ENCODE results near the gene AMFR. TPM values are rescaled to one million over a fixed set of nuclear protein-coding genes. Genes with fewer than 3 reads are reported as not detected.

The AMFR gene
- polyA plus RNA-seq, 3 donors: 141 to 145 (median 144) TPM

DNA sequence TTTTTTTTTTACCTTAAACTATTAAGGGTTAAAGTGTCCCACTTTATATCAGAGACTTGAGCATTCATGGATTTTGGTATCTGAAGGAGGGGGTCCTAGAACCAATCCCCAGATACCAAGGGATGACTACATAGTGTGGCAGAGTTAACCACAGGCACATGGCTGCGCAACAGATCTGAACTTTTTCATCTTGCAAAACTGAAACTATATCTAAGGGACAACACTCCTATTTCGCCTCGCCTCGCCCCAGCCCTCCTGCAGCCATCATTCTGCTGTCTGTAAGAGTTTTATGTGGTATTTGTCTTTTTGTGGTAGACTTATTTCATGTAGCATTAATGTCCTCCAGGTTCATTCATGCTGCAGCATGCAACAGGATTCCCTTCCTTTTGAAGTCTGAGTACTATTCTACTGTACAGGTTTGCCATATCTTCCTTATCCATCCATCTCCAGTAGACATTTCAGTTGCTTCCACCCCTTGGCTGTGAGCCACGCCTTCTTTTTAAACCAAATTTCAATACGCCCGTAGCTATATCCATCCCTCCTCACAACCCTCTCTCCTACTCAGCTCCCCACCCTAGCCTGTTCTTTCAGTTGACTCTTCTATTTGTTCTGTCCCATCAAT, 53.2 kb downstream of the AMFR start:
- DNase-seq (ENCODE audit: extremely low read depth in 1 of 11, low read depth in 9 of 11, low spot score in 4 of 11): no peak

DNA sequence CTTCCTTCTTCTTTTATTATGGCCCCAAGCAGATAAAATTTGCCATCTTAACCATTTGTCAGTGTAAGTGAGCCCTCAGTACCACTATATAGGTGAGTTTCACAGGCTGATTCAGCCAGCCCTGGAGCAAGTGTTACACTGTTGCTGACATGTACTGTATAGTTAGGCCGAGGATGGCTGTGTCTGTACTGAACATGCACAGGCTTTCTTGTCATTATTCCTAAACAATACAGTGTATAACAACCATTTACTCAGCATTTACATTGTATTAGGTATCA, 53.7 kb downstream of the AMFR start:
- no peak for DNase-seq (ENCODE audit: extremely low read depth in 1 of 11, low read depth in 9 of 11, low spot score in 4 of 11)

DNA sequence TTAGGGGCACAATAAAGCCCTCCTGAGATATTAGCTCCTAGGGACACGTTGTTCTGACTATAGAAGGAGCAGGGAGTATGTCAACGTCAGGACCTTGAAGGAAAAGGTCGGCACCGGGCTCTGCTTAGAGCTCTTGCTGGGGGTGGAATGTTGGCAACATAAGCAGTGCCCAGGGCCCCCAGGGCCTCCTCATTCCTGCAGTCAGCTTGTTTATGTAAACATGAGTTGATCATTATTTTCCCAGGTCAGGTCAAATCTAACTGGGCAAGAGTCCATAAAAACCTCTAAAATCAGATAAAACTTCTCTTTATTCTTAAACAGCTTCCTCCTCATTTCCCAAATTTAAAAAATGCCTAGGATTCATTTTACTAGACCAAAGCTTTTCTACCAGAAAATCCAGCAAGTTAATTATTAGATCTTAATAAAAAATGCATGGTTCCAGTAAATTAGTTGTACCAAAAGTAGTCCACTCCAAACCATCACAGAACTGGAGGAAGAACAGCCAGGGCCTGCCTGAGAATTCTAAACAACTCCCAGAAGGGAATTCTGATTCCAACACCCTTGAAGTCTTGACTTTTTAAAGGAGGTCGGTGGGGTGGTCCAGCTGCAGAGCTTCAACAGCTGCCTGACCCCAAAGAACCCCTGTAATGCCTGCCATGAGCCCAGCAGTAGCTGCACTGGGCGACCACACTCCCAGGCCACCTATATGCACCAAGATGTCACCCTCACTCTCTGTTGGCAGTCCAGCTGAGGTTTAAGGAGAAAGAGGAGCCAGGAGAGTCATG, 54.3 kb downstream of the AMFR start:
- DNase-seq (ENCODE audit: extremely low read depth in 1 of 11, low read depth in 9 of 11, low spot score in 4 of 11): peak in 4 of 11 donors; percentile 26 to 59 (median 36)

DNA sequence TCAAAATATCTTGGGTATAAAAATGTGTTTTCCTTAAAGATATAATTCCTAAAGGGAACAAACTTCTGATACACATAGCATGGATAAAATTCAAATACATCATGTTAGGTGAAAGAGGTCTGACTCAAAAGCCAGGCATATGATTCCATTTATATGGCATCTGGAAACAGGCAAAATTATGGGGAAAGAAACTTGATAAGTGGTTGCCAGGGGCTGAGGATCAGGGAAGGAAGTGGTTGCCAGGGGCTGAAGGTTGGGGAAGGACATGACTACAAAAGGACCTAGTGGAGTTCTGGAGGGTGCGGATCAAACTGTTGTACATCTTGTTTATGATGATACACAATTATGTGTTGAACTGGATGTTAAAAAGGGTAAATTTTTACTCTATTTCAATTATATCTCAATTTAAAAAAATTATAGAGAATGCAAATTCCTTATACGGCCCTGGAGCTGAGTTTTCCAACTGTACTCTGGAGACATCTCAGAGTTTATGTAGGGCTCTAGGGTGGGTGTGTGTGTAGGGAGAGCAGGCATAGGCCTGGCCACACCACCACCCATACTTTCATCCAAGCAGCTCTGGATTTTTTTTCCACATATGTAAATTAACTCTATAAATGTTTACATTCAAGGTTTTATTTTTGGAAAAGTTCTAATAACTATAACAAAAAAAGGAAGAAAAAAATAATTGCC, 55.0 kb downstream of the AMFR start:
- no peak for DNase-seq (ENCODE audit: extremely low read depth in 1 of 11, low read depth in 9 of 11, low spot score in 4 of 11)

DNA sequence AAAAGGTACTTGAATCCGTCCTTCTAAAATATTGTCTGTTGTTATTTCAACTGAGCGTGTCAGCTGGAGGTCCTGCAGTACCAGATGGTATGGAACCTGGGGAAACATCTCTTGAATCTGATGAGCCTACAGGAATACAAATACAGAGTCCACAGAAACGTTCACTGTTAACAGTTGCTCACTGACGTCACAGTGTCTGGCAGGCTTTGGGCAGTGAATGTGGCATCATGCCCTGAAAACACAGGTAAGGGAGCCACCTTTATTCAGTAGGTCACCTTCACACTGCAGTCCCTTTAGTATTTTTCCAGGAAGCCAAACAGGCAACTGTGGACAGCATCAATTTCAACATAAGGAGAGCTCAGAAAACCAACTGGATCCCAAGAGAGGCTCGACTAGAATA, 56.1 kb downstream of the AMFR start:
- no peak for DNase-seq (ENCODE audit: extremely low read depth in 1 of 11, low read depth in 9 of 11, low spot score in 4 of 11)

DNA sequence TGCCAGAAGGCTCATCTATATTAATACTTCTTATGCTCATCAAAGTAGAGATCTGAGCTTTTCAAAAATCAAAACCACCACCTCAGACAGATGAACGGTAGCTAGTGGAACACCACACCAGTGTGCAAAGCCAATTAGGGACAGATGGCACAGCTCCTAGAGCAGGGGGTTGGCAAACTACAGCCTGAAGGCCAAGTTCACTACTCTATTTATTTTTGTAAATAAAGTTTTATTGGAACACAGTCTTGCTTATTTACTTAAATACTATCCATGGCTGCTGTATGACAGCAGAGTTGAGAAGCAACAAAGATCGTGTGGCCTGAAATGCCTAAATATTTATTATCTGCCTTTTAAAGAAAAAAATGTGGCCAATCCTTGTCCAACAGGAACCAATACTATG, 56.8 kb downstream of the AMFR start:
- DNase-seq (ENCODE audit: extremely low read depth in 1 of 11, low read depth in 9 of 11, low spot score in 4 of 11): no peak

DNA sequence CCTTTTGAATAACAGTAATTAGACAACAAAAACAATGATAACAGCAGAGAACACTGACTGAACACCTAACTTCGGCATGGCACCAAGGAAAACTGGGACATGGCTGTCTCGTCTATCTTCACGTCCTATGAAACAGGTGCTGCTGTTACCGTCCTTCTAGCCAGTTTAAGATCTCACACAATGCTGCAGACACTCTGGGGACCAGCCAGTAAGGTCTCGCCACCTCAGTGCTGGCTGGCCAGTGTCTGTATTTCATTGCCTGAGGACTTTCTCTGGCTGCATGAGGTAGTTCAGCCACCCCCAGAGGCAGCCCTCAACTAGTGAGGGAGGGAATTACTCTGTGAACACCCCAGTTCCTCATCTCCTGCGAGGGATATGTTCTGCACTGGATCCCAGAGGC, 57.6 kb downstream of the AMFR start:
- no peak for DNase-seq (ENCODE audit: extremely low read depth in 1 of 11, low read depth in 9 of 11, low spot score in 4 of 11)

DNA sequence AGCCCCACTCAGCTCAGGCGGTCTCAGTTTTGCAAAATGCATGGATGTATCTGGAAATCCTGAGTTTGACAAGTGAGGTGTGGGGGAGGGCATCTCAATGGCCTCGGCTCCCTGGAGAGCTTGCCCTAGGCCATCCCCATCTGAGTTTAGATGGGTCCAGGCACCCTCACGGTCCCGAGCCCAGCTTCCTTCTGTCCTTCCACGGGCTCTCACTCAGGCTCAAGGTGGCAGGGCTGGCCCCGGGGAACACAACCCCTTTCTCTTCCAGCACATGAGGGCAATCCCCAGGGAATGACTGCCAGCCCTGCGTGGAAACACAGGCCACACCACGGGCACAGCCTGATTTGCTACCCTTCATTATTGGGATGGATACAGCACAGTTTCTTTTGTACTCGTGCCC, 58.4 kb downstream of the AMFR start:
- DNase-seq (ENCODE audit: extremely low read depth in 1 of 11, low read depth in 9 of 11, low spot score in 4 of 11): no peak

DNA sequence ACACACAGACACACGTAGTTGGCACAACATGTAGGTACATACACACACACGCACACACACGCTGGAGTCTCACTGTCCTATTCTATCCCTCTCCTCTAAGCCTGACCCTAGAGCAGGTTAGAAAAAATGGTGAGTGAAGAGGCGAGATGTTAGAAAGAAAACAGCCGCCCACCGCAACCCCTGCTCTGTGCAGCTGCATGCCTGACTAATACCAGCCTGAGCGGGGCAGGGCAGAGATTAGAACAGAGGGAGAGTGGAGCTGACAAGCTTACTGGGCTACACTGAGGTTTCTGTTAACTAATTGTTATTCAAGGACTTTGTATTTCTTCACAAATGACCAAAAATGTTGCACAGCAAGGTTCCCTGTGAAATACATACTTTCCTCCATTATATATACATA, 59.8 kb downstream of the AMFR start:
- DNase-seq (ENCODE audit: extremely low read depth in 1 of 11, low read depth in 9 of 11, low spot score in 4 of 11): no peak

DNA sequence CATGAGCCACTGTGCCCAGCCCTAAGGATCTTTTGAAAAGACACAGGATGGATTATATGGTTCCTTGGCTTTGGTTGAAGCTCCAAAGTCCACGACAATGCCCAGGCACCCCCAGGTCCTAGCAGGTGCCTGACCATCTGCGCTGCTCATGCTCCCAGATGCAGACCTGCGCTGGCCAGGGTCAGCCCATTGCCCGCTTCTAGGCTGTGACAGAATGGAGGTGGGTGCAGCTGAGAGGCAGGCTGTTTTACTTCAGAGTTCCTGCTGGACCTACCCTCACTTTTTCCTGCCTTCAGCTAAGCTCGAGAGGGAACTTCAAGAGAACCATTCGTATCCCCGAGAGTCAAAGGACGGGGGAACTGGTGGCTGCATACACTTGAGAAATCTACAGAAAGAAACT, 60.5 kb downstream of the AMFR start:
- DNase-seq (ENCODE audit: extremely low read depth in 1 of 11, low read depth in 9 of 11, low spot score in 4 of 11): no peak

DNA sequence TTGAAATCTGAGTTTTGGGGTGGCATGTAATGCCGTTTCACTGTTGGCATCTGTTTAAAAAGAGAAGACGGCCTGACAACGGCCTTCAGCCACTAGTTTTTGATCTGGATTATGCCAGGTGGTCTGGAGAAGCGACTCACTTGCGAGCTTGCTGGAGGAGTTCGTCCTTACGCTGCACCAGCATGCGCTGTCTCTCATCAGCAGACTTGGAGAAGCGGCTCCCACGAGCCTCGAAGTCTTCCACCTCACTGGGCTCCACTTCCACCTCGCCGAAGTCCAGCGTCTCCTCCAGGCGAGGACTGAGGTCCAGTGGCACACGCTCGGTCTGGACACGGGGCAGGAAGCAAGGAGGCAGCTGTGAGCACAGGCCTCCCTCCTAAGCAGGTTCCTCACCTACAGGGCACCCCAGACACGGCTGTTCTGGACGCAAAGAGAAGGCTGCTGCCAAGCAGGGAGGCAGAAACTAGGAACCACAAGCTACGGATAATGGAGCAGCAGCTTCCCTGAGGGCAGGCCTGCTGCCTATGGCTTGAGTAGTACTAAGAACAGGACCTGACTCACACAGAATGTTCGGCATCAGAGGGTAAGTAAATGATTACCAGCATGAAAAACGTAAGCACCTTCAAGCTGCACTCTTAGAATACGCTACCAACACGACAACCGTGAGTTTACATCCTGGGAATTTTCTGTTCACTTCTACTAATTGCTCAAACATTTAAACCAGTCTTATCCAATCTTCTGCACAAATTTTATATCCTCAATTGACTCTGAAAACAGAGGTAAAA, 61.4 kb downstream of the AMFR start:
- DNase-seq (ENCODE audit: extremely low read depth in 1 of 11, low read depth in 9 of 11, low spot score in 4 of 11): no peak

DNA sequence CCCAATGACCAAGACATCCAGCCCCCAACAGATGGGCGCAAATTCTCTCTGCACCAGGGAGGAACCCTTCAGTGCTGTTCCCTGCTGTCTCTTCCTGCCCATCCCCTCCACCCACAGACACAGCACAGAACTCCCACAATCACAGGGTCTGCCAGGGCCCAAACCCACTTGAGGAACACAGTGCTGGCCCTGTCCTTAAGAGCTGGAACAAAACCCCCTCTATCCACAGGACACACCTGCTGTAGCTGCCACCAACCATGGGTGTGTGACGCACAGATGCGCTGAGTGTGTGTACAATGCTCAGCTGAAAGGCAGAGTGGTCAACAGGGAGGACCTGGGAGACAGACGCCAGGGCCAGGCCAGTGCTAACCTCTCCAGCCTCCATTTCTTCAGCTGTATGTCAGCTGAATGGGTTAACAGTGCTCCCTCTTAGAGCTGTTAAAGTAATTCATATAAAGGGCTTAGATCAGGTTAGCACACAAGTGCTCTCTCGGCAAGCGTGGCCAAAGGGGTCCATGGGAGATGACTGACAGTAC, 62.1 kb downstream of the AMFR start:
- DNase-seq (ENCODE audit: extremely low read depth in 1 of 11, low read depth in 9 of 11, low spot score in 4 of 11): no peak

DNA sequence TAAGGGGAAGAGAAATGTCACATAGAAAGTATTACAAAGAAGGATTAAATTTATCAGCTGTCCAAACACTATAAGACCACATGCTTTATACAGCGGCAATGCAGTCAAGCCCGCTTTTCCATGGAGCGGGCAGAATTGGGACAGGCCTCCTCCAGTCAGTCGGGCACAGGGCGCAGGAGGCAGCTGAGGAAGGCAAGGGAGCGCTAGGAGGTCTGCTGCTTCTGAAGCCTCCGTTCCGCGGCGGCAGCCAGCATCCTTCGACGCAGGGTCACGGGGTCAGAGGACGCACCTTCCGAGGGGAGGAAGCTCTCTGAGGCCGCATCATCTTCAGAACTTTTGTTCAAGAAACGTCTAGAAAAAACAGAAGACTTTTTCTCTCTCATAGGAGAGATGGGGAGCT, 62.6 kb downstream of the AMFR start:
- DNase-seq (ENCODE audit: extremely low read depth in 1 of 11, low read depth in 9 of 11, low spot score in 4 of 11): no peak

DNA sequence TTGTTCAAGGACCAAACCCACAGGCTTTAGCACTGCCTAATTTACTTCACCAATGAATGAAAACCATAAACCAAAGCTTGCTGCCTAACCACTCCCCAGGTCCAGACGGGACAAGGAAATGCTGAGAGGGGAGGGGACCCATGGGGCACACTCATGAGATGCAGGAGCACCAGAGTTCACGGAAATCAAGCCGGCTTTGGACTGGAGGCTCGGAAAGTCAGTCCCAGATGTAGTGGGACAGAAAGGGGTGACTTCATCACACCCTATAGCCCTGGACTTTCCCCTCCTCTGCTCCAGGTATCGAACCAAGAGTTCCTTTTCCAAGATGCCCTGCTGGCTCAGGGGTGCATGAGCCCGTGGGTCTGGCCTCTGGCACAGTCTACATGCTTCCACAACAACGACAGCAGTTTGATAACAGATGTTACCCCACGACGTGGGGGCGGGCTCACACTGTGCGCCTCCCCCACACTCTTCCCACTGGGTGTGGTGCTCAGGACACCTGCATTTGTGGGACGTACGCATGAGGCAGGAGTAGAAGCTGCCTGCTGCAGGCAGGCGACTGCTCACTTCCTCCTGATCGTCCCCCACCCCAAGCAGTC, 63.2 kb downstream of the AMFR start:
- DNase-seq (ENCODE audit: extremely low read depth in 1 of 11, low read depth in 9 of 11, low spot score in 4 of 11): no peak

DNA sequence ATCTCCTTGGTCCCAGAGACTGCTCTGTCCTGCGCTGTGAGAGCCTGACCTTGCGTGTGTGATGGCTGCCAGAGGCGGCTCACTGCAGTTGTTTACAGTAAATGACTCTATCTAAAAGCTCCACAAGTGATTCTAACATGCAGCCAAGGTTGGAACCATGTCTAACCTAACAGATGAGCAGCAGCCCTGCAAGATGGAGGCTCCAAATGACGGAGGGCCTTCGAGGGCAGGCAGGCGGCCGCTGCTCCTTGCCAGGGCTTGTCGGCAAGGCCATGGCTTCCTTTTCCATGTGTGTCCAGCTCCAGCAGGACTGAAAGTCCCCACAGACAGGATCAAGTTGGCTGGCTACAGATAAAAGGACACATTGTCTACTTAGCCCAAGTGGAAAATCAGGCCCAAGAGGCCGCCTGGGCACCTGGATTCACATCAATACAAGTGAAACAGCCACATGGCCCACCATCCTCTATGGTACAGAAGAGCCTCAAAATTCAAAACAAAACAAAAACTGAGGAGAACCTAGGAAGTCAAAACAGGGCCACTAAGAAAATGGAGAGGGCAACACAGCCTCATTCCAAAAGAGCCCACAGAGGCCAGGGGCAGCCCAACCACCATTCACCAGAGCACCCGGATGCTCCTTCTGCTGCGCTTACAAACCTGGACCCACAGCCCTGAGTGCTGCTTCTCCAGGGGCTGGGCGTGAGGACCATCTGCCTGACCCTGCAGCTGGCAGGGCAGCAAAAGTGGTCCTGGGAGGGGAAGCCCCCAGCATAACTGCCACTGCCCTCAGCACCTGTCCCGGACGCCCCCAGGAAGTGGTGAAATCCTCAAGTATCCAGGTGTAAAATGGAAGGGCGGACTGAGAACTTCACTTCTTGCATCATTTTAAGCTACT, 65.0 kb downstream of the AMFR start:
- no peak for DNase-seq (ENCODE audit: extremely low read depth in 1 of 11, low read depth in 9 of 11, low spot score in 4 of 11)

DNA sequence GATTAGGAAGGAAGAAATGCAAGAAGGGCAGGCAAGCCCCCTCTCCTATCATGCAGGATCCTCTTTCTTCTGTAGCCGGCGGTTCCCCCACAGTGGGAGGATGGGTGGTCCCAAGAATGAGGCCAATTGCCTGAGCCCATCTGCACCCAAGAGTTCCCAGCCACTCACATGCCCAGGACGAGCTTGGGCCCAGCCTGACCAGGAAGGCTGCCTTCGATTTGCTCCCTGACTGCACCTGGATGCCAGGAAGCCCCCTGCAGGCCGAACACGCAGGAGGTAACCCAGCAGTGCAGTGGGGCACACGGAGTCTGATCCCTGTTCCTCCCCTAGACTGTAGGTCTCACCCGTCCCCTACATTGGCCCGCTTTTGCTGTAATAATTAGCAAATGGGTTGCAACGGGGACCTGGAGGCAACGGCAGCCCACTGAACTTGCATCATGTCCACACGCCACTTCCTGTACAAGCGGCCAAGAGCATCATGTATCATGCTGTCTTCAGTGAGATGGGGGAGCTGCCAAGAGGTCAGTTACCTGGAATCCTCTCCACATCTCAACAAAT, 67.5 kb downstream of the AMFR start:
- no peak for DNase-seq (ENCODE audit: extremely low read depth in 1 of 11, low read depth in 9 of 11, low spot score in 4 of 11)

DNA sequence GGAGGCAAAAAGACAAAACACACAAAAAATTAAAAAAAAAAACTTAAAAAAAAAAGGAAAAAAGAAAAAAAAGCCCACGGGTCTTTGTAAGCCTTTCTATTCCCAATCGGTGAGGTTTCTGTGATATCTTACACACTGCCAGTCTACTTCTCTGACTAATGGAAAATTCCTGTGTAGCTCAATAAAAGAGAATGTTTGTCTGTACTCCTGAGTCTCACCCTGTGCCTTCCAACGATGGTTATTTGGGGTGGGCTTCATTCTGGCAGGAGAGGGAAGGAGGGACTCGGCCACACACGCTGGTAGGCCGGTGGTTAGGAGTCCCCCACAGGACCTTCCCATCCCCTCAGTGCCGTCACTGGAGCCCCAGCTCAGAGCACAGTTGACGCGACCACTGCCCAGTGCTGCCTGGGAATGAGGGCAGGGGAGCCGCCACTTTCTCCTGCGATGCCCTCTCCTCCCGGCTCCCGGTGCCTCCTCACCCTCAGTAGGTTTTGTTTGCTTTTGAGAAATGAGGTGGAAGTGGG, 68.0 kb downstream of the AMFR start:
- no peak for DNase-seq (ENCODE audit: extremely low read depth in 1 of 11, low read depth in 9 of 11, low spot score in 4 of 11)

Data from renal cortex interstitium (tissue), 11 donors.